IMR-90 (cell line): Measurements from ENCODE around the gene SLC6A11. TPM values are rescaled to one million over a fixed set of nuclear protein-coding genes. Genes with fewer than 3 reads are reported as not detected.

Experiments used
- ATAC-seq: fragments of 200-7000 bp; cut with Tn5 transposase; 2 replicates; pipeline ENCODE4 v1.9.1; 2020; ENCODE audit warnings: low read depth, mild to moderate bottlenecking, moderate library complexity
- BruUV-seq: library from RNA; stranded (reverse); fragments of 400-500 nt; replicated peaks from 2 replicates; lab custom pipeline; 2021; lab: Mats Ljungman, UMichigan
- CTCF ChIA-PET: fragments of 300-600 bp; formaldehyde crosslinking; extraction: SDS; loops from one replicate; lab custom pipeline; 2021; ENCODE audit warnings: antibody characterized with exemption; lab: Yijun Ruan, JAX
- POLR2A ChIA-PET: fragments of 300-600 bp; sonication (Branson Sonifier 250); formaldehyde crosslinking; loops from one replicate; lab custom pipeline; 2022; ENCODE audit warnings: antibody characterized with exemption; ENCODE audit not compliant: unreplicated experiment; lab: Charles Lee
- DNase-seq: peaks from one replicate; pipeline ENCODE4 v3.0.0; 2013
- H2AFZ ChIP-seq: replicated peaks from 2 replicates; pipeline ENCODE3; 2013; ENCODE audit warnings: low read length, mild to moderate bottlenecking; ENCODE audit not compliant: poor library complexity
- H2AK5ac ChIP-seq: 2 replicates; pipeline ENCODE4 v1.6.1; 2013; ENCODE audit warnings: low read depth, low read length, inconsistent platforms
- H2AK9ac ChIP-seq: replicated peaks from 2 replicates; pipeline ENCODE3; 2013; ENCODE audit warnings: mild to moderate bottlenecking, low read depth, low read length, moderate library complexity; ENCODE audit not compliant: poor library complexity
- H2BK120ac ChIP-seq: 2 replicates; pipeline ENCODE4 v1.6.1; 2013; ENCODE audit warnings: low read depth, low read length, inconsistent platforms
- H2BK15ac ChIP-seq: 3 replicates; pipeline ENCODE4 v1.6.1; 2013; ENCODE audit warnings: low read depth, low read length, inconsistent platforms
- H2BK20ac ChIP-seq: 2 replicates; pipeline ENCODE4 v1.6.1; 2013; ENCODE audit warnings: low read depth, mild to moderate bottlenecking, inconsistent platforms, low read length, moderate library complexity
- H2BK5ac ChIP-seq: 2 replicates; pipeline ENCODE4 v1.6.1; 2013; ENCODE audit warnings: mild to moderate bottlenecking, low read depth, low read length, inconsistent platforms; ENCODE audit not compliant: poor library complexity, severe bottlenecking
- H3K14ac ChIP-seq: replicated peaks from 2 replicates; pipeline ENCODE4 v1.6.1; 2013; ENCODE audit warnings: low read depth, low read length, inconsistent platforms
- H3K18ac ChIP-seq: 2 replicates; pipeline ENCODE4 v1.6.1; 2013; ENCODE audit warnings: low read depth, low read length, control low read depth
- H3K23ac ChIP-seq: 2 replicates; pipeline ENCODE4 v1.6.1; 2013; ENCODE audit warnings: low read depth, low read length, inconsistent platforms
- H3K27ac ChIP-seq: 2 replicates; pipeline ENCODE4 v1.5.1; 2013; ENCODE audit warnings: mild to moderate bottlenecking, control low read depth, low read length; ENCODE audit not compliant: insufficient read depth
- H3K27me3 ChIP-seq: 2 replicates; pipeline ENCODE4 v1.6.1; 2013; ENCODE audit warnings: low read length; ENCODE audit not compliant: control insufficient read depth, insufficient read depth
- H3K36me3 ChIP-seq: 2 replicates; pipeline ENCODE4 v1.6.1; 2013; ENCODE audit warnings: low read length, mixed read lengths; ENCODE audit not compliant: control insufficient read depth, insufficient read depth
- H3K4ac ChIP-seq: 2 replicates; pipeline ENCODE4 v1.6.1; 2013; ENCODE audit warnings: low read depth, low read length, inconsistent platforms
- H3K4me1 ChIP-seq: 2 replicates; pipeline ENCODE4 v1.6.1; 2013; ENCODE audit warnings: low read length, mixed read lengths; ENCODE audit not compliant: control insufficient read depth, insufficient read depth
- H3K4me2 ChIP-seq: 2 replicates; pipeline ENCODE4 v1.6.1; 2013; ENCODE audit warnings: low read depth, mild to moderate bottlenecking, control low read depth, low read length, moderate library complexity
- H3K4me3 ChIP-seq: 2 replicates; pipeline ENCODE4 v1.5.1; 2013; ENCODE audit warnings: low read depth, mild to moderate bottlenecking, control low read depth, low read length, moderate library complexity; ENCODE audit not compliant: insufficient read depth
- H3K56ac ChIP-seq: 2 replicates; pipeline ENCODE4 v1.6.1; 2013; ENCODE audit warnings: low read length, inconsistent platforms; ENCODE audit not compliant: insufficient read depth; ENCODE audit errors: extremely low read depth
- H3K79me1 ChIP-seq, 2 experiments: 2 replicates each; pipeline ENCODE4 v1.6.1; 2013; ENCODE audit warnings: low read length in 2 of 2, inconsistent platforms in 1 of 2, low read depth in 1 of 2
- H3K9ac ChIP-seq: 2 replicates; pipeline ENCODE4 v1.6.1; 2013; ENCODE audit warnings: low read depth, low read length, control low read depth
- H3K9me1 ChIP-seq: 2 replicates; pipeline ENCODE4 v1.6.1; 2013; ENCODE audit warnings: low read length, inconsistent platforms; ENCODE audit not compliant: insufficient read depth
- H3K9me3 ChIP-seq: 2 replicates; pipeline ENCODE4 v1.6.1; 2013; ENCODE audit warnings: low read length; ENCODE audit not compliant: control insufficient read depth, insufficient read depth
- H4K20me1 ChIP-seq: 2 replicates; pipeline ENCODE4 v1.6.1; 2013; ENCODE audit warnings: low read length, inconsistent platforms; ENCODE audit not compliant: insufficient read depth
- H4K5ac ChIP-seq: 2 replicates; pipeline ENCODE4 v1.6.1; 2013; ENCODE audit warnings: mild to moderate bottlenecking, low read depth, low read length, control low read depth
- H4K8ac ChIP-seq, 2 experiments: 2 replicates each; pipeline ENCODE4 v1.6.1; 2013; ENCODE audit warnings: low read depth in 2 of 2, low read length in 2 of 2, control low read depth in 1 of 2, inconsistent platforms in 1 of 2
- H4K91ac ChIP-seq: 2 replicates; pipeline ENCODE4 v1.6.1; 2013; ENCODE audit warnings: low read depth, low read length, inconsistent platforms; ENCODE audit not compliant: insufficient read depth
- BHLHE40 ChIP-seq: fragments of 150-350 bp; IDR thresholded peaks from 2 replicates; pipeline ENCODE4 v1.6.1; 2016; ENCODE audit warnings: mild to moderate bottlenecking, low read depth, low read length
- CEBPB ChIP-seq: IDR thresholded peaks from 2 replicates; pipeline ENCODE4 v1.6.1; 2012; ENCODE audit warnings: low read depth, low read length, improper control_type of control experiment
- CHD1 ChIP-seq: IDR thresholded peaks from 2 replicates; pipeline ENCODE4 v1.6.1; 2012; ENCODE audit warnings: low read depth, low read length, improper control_type of control experiment
- CTCF ChIP-seq: conservative IDR thresholded peaks from 2 replicates; pipeline ENCODE4 v1.5.1; 2012; ENCODE audit warnings: mild to moderate bottlenecking, low read depth, low read length, improper control_type of control experiment
- ELK1 ChIP-seq: fragments of 150-350 bp; IDR thresholded peaks from 2 replicates; pipeline ENCODE4 v1.6.1; 2016; ENCODE audit warnings: low read depth, mild to moderate bottlenecking, low read length, moderate library complexity, borderline replicate concordance
- FOS ChIP-seq: fragments of 150-350 bp; IDR thresholded peaks from 2 replicates; pipeline ENCODE4 v1.6.1; 2016; ENCODE audit warnings: low read depth, low read length
- MAFK ChIP-seq: IDR thresholded peaks from 2 replicates; pipeline ENCODE4 v1.6.1; 2012; ENCODE audit warnings: low read depth, low read length, improper control_type of control experiment
- MAZ ChIP-seq: IDR thresholded peaks from 2 replicates; pipeline ENCODE4 v1.6.1; 2012; ENCODE audit warnings: low read depth, mild to moderate bottlenecking, low read length, improper control_type of control experiment, moderate library complexity, borderline replicate concordance
- MXI1 ChIP-seq: IDR thresholded peaks from 2 replicates; pipeline ENCODE4 v1.6.1; 2012; ENCODE audit warnings: low read depth, mild to moderate bottlenecking, low read length, moderate library complexity, borderline replicate concordance
- POLR2A ChIP-seq: IDR thresholded peaks from 2 replicates; pipeline ENCODE4 v1.6.1; 2012; ENCODE audit warnings: mild to moderate bottlenecking, low read depth, low read length
- RAD21 ChIP-seq: IDR thresholded peaks from 2 replicates; pipeline ENCODE4 v1.6.1; 2012; ENCODE audit warnings: low read length, improper control_type of control experiment
- RCOR1 ChIP-seq: IDR thresholded peaks from 2 replicates; pipeline ENCODE4 v1.6.1; 2012; ENCODE audit warnings: mild to moderate bottlenecking, low read length, improper control_type of control experiment; ENCODE audit not compliant: insufficient replicate concordance
- RFX5 ChIP-seq: IDR thresholded peaks from 2 replicates; pipeline ENCODE4 v1.8.0; 2012; ENCODE audit warnings: low read depth, mild to moderate bottlenecking, low read length, moderate library complexity
- USF2 ChIP-seq: fragments of 150-350 bp; IDR thresholded peaks from 2 replicates; pipeline ENCODE4 v1.6.1; 2017; ENCODE audit warnings: mild to moderate bottlenecking, antibody characterized with exemption, low read length, low read depth
- whole genome bisulfite sequencing, 2 experiments: methylation state at CpG; one replicate each; pipeline versions ENCODE4 v1.1.5 to v1.1.7; 2013; ENCODE audit warnings: missing lambda C conversion rate in 2 of 2; ENCODE audit not compliant: insufficient read length in 1 of 2; ENCODE audit errors: extremely low coverage in 2 of 2; 5-methylcytosine and 5-hydroxymethylcytosine counted together
- dilution Hi-C: fragments of 300-500 bp; cut with HindIII; formaldehyde crosslinking; loops from one replicate; pipeline ENCODE4 v1.14.3; 2018; ENCODE audit warnings: low sequenced_read_pairs; ENCODE audit not compliant: unreplicated experiment
- in situ Hi-C: fragments of 300-500 bp; cut with MboI; formaldehyde crosslinking; loops from 3 replicates; pipeline ENCODE4 v1.14.3; 2019; ENCODE audit warnings: low sequenced_read_pairs, inconsistent platforms, mixed read lengths
- intact Hi-C: fragments of 100-400 bp; cut with micrococcal nuclease; formaldehyde crosslinking; loops from 2 replicates; pipeline ENCODE4 v1.10.0; 2022
- polyA plus RNA-seq, 3 experiments: library from polyadenylated mRNA; depleted of rRNA; stranded (reverse); fragments of >200 nt; gene quantifications; 2 replicates each; pipeline ENCODE4 v1.2.3, GENCODE V29; 2012; ENCODE audit warnings: low replicate concordance in 1 of 3
- total RNA-seq: library from RNA; depleted of rRNA; stranded (reverse); fragments of >200 nt; gene quantifications from 2 replicates; pipeline ENCODE4 v1.2.3, GENCODE V29; 2012

Gene SLC6A11
- total and polyA plus RNA-seq, 2 of the 4 experiments (the other 2 are of a cell fraction) = not detected

GRCh38 chr3:10822708-10823515 is 6.9 kb downstream of the SLC6A11 start:
- TF ChIP-seq MXI1 (no peak), RFX5 (no peak), RAD21 (no peak), RCOR1 (no peak), MAZ (no peak), MAFK (no peak), USF2 (no peak), FOS (no peak), ELK1 (no peak), CTCF (no peak), BHLHE40 (no peak), CEBPB (no peak), POLR2A (no peak), CHD1 (no peak)
- POLR2A ChIA-PET = no interaction called here
- Histone ChIP-seq H3K4me2 (no peak overlapping the region), H2AK9ac (no peak overlapping the region), H2BK5ac (no peak overlapping the region), H3K23ac (no peak overlapping the region), H2AFZ (no peak overlapping the region), H3K79me1 (no peaks in the 10 kb centered on the region), H3K9me3 (no peaks in the 10 kb centered on the region), H4K20me1 (no peaks in the 10 kb centered on the region), H3K27me3 (no peaks in the 10 kb centered on the region), H3K27ac (no peak overlapping the region), H3K9me1 (no peaks in the 10 kb centered on the region), H3K4ac (no peak overlapping the region), H4K5ac (no peak overlapping the region), H4K8ac (no peak overlapping the region), H3K18ac (no peak overlapping the region), H2BK120ac (no peak overlapping the region), H3K14ac (no peak overlapping the region), H3K36me3 (no peaks in the 10 kb centered on the region), H2AK5ac (no peak overlapping the region), H2BK15ac (no peak overlapping the region), H2BK20ac (no peak overlapping the region), H3K9ac (no peak overlapping the region), H3K4me3 (no peak overlapping the region), H3K4me1 (no peaks in the 10 kb centered on the region), H4K91ac (no peak overlapping the region), H3K56ac (no peak overlapping the region)
- no TSS peak for BruUV-seq
- WGBS, 2 experiments = no CpG with 5 or more reads among the region's 5 CpGs
- dilution Hi-C loops = no loop called here
- in situ Hi-C loops = no loop called here
- DNase-seq = no peak
- CTCF ChIA-PET = no interaction called here
- ATAC-seq = no peak
- intact Hi-C loops = no loop called here
